HG03575 (cell line): ENCODE data around the gene MVK.

Experiments used
- ATAC-seq: cut with Tn5 transposase; IDR thresholded peaks from one replicate; pipeline ENCODE4 v1.9.1; 2021; ENCODE audit not compliant: unreplicated experiment, insufficient number of reproducible peaks, low FRiP score; ENCODE audit errors: extremely low read depth

Gene MVK

DNA sequence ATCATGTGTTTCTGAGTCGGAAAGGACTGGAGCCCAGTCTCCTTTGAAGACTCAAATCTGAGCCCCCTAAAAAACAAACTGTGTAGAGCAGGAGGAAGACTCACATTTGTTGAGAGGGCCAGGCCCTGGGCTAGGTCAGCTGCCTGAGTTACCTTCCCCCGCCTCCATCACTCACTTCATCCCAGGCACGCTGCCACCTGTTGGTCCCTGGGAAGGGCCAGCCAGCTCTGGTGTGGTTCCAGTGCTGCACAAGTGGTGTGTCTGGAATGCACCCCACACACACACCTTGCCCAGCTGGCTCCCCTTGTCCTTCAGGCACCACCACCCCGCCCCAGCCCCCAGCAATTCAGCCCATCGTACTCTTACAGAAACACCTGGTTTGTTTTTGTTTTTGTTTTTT lies 9.0 kb downstream of the MVK start:
- no peak for ATAC-seq

DNA sequence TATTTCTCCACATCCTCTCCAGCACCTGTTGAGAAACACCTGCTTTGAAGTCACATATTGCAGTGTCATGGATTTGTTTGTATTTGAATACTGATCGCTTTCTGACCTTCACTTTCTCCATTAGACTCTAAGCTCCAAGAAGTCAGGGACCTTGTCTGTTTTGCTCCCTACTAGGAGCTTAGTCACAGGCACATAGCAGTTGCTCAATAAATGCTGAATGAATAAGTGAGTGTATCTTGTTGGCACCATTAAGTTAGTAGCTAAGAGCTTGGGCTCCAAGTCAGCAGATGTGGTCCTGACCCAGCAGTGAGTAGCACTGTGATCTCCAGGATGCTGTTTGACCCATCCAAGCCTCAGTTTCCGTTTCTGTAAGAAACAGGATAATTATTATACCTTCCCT lies 10.1 kb downstream of the MVK start:
- ATAC-seq, result no peak

DNA sequence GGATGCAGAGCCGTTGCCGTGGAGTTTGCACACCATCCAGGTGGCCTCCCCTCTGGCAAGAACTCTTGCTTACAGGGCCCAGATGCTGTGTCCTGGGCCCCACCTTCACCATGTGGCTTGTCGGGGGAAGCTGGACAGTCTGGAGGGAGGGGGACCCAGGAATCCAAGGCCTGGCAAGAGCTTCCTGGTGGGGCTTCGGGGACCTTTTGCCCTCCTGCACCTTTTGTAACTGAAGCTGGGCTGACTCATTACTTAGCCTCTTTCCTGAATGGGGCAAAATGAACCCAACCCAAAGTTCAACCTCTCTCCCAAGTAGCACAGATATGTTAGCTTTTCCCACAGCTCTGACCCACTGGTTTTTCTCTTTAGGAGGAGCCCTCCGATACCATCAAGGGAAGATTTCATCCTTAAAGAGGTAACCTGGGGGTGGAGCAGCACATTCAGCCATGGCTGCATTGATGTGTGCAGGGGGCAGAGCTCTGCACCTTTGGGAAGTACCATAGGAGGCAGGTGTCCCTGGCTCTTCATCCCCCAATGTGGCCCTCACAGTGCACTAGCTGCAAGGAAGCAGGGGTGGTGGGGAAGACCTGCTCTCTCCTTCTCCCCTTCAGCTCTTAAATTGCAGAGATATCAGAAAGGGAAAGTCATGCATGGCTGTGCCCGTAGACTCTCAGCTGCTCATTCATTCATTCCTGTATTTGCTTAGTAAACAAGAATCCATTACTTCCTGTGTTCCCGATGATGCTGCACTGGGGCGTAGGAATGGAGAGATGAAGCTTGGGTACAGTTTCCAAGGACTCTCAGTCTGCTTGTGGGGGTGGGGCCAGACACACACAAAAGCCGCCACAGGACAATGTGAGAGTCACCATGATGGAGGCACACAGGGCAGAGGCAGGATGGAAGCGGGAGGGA lies 13.0 kb downstream of the MVK start:
- no peak for ATAC-seq

DNA sequence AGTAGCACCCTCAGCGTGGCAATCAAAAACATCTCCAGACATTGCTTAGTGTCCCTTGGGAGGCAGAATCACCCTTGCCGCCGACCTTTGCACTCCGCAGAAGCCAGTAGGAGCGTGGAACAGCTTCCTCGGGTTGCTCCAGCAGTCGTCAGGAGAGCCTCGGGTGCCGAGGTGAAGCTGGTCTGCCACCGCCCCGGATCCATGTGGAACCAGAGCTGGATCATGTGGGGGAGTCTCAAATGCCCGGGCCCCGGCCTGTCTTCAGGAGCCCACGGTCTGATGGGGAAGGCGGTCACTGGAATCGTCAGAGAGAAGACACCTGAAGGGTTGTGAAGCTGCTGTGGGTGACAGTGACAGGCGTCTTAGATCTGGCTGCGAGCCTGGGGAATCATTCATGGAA lies 14.3 kb downstream of the MVK start:
- no peak for ATAC-seq

DNA sequence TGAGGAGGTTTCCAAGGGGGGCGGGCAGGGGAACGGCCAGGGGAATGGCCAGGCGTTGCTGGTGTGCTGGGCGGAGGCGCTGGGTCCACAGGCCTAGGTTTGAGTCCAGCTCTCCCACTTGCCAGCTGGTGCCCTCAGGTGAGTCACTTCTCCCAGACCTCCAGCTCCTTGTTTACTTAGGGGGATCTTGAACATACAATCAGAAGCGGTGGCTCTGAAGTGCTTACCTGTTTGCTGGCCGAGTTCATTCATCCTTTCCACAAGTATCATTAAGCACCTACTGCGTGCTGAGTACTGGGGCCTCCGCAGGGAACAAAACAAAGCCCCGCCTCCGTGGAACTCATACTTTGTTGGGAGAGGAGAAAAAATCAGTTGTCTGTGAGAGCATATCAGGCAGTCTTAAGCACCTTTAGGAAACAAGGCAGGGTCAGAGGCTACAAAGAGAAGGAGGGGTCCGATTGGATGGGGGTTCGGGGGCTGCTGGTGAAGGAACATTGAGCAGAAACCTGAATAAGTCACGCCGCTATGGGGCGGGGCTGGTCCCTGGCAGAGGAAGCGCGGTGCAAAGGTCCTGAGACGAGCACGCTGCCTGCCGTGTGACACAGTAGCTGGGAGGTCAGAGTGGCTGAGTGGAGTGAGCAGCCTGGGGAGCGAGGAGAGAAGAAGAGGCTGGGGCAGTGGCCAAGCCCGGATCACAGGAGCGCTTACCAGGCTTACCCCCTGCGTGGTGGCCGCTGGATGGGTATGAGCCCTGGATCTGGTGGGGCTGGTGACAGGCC lies 15.1 kb downstream of the MVK start:
- no peak for ATAC-seq

DNA sequence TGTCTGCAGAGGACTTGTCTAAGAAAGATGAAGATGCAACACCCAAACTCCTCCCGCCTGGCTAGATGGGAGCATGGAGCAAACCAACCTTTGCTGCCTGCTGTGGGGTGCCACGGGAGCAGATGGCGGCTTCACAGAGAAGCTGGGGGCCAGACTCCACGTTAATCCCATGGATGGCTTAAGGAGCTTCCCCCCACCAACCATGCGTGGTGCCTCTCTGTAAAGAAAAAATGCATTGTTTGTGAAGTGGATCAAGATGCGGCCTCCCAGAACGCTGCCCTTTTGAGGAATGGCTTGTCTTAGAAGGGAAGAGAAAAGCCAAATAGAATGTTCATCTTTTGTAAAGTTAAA lies 15.6 kb downstream of the MVK start:
- ATAC-seq, result no peak

DNA sequence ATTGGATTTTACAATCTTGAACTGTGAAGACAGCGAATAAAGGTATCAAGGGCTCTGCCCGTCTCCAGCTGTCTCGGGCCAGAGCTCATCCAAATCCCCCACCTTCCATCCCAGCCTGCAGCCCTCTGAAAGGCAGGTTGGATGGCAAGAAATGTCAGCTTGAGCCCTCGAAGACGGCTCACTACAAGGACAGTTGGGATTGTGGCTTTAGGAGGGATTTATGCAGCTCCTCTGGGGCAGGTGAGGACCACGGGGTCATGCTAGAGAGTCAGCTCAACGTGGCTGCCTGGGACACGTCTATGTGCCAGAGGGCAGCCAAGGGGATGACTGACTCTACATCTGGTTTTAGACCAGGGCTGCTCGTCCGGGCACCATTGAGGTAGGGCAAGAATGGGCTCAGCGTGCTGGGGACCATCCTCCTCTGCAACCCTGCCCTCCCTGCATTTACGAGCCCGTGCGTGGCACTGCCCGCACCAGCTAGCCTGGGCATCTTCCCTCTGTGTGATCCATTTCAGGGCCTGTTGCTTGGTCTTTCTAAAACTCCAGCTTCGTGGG lies 16.2 kb downstream of the MVK start:
- no peak for ATAC-seq

DNA sequence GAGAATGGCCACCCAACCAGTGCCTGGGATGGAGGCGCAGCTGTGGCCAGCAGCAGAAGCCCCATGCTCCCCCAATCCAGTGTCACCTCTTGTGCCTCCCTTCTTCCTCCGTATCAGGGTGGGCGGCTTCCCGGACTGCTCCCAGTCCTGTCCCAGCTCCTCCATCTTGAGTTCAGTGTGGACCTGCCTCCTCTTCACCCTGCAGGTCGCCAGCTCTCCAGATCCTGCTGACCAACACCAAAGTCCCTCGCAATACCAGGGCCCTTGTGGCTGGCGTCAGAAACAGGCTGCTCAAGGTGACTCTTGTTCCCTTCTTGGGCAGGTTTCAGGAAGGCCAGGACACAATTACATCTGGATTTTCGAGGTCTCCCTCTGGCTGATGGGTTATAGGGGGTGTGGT lies 17.0 kb downstream of the MVK start:
- no peak for ATAC-seq

DNA sequence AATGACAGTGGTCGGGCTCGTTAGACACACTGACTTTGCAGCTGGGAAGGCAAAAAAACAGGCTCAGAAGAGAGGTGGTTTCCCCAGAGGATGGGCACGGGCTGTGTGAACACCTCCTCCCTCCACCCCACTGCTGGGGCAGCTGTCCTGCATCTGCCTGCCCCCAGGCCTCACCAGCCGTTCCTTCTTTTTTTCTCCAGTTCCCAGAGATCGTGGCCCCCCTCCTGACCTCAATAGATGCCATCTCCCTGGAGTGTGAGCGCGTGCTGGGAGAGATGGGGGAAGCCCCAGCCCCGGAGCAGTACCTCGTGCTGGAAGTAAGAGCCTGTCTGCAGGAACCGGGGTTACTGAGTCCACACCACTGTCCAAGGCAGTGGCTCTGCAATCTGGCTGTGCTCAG lies 17.4 kb downstream of the MVK start:
- ATAC-seq, result no peak

DNA sequence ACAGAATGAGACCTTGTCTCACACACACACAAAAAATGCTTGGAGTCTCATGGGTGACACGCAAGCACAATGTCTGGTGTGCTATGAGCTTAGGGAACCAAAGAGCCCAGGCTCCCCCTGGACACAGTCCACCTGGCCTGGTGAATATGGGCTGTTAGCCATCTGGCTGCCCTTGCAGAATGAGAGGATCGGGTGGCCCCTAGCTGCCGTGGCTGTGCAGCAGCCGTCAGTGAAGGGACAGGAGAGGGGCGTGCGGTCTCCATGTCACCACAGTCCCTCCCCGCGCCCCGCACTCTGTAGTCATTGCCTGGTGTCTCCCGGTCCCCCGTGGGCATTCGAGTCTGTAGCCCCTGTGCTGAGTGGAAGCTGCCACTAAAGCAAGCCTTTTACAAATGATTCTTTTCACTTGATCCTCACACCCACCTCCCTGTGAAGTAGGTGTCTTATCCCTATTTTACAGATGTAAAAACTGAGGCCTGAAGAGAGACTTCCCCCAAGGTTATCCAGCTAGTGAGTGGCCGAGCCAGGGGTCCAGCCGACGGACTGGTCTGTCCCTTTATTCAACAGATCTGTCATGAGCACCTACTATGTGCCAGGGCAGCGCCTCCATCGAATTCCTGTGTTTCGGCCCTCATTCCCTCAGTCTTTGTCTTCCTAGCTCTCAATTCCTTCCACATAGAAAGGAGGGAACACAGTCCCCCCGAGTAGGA lies 18.8 kb downstream of the MVK start:
- no peak for ATAC-seq

DNA sequence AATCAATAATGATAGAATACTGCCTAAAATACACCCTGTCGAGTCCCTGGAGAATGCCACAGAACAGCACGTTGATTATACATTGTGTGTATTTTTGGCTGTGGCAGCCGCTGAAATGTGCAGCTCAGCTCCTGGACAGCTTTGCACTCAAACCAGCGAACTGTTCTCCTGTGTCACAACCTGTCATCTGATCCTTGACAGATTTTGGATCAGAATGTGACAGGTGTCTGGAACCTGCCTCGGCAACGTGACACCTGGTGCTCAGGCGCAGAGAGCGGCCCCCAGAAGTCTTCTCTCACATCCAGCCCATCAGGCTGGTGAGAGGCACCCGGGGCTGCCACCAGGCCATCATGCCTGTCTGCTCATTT lies 19.3 kb downstream of the MVK start:
- no peak for ATAC-seq

DNA sequence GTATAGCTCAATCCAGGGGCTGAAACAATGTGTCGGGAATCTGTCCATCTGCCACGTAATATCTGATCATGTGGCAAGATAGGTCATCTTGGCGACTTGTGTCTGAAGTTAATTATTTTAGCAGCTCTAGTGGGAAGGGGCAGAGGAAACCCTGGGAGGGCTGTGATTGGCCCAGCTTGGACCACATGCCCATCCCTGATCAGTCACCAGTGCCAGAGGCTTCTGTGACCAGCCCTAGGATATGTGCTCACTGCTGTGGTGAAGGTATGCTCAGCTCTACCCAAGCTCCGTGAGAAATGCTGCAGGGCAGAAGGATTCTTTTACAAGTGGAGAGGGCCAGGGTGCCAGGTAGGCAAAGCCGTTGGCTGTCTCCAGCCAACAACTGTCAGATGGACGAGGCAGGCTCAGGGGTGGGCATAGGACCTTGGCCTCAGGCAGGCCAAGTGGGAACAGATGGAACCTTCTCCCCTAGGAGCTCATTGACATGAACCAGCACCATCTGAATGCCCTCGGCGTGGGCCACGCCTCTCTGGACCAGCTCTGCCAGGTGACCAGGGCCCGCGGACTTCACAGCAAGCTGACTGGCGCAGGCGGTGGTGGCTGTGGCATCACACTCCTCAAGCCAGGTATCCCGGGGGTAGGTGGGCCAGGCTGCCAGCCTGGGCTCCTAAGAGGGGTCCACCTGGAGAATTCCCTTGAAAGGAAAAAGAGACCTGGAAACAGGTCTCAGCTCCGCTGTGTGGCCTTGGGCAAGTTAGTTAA lies 21.1 kb downstream of the MVK start:
- ATAC-seq, result no peak

DNA sequence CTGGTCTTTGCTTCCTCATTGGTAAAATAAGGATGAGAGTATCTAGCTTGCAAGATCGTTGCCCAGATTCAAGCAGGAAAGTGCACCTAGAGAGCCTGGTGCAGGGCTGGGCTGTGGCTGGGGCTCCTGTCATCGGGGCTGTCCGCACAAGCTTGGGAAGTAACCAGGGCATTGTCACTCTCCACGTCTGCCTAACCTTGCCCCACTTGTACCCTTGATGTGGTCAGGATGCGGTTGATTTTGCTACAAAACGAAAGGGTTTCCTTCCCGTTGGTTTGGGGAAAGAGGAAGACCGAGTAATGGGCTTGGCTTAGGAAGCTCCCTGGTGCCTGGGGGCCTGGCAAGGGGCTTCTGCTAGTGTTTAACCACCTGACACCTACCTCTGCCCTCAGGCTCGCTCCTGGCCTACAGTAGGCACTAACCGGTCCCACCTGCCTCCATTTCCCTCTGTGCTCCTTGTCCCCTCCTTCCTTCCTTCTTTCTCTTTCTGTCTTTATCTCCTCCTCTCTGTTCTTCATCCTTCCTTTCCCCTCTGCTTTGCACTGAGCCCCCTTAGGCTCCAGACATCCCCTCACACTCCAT lies 21.8 kb downstream of the MVK start:
- no peak for ATAC-seq

DNA sequence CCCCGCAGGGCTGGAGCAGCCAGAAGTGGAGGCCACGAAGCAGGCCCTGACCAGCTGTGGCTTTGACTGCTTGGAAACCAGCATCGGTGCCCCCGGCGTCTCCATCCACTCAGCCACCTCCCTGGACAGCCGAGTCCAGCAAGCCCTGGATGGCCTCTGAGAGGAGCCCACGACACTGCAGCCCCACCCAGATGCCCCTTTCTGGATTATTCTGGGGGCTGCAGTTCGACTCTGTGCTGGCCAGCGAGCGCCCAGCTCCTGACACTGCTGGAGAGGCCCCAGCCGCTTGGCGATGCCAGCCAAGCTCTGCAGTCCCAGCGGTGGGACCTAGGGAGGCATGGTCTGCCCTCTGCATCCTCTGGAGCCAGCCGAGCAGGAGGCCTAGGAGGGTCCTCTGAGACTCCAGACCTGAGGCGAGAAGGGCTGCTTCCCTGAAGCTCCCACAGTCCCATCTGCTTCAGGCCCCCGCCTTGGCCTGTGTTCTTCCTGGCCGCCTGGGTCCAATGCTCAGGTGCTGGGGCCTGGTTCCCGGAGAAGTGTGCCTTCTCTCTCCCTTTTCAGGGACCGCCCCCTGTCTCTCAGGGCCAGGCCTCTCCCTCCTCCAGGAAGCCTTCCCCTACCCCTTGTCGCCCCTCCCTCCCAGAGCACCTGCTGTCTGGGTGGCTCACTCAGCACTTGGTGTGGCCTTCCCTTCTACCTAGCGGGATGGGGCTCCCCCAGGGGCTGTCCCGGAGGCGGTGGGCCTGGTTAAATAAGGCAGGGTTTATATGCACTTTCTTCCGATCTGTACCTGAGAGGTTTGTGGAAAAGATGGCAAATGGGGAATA lies 23.0 kb downstream of the MVK start:
- ATAC-seq, result no peak

DNA sequence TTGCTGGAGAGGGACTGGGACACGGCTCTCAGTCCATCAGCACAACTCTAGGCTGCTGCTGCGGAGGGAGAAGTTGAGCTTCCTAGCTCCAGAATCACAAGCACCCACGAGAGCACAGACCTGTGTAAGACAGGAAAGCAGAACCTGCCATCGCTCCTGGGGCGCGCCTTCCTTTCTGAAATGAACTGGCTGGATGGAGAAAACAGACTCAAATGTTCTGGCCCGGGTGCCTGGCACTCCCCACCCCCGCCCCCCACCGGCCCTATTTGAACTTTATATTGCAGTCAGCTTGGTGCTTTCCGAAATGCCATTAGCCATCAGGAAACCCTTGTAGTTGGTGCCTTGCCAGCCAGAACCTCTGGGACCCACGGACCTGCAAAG lies 23.8 kb downstream of the MVK start:
- no peak for ATAC-seq

DNA sequence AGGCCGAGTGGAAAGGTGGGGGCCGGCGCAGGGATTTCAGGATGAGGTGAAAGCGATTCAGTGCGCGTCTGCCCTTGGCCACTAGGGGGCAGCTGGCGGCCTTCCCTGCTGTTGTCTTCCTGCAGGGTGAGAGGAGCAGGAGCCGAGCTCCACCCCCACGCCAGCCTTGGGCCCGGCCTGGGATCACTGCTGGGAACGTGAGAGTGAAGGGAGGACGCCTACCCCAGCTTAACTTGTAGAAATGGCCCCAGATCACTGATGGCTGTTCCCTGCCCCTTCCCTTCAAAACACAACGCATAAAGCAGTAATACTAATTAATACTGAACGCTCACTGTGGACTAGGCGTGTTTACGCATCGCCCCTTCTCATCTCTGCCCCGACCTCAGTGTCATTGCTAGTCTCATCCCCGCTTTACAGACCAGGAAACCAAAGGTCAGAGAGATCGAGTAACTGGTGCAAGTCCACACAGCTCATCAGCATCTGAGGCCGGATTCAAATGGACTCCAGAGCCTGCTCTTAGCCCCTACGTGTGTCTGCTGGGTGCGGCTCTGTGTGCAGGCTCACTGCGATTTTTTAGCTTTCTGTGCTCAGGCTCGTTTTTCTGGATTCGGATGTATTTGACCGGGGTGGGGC lies 24.3 kb downstream of the MVK start:
- ATAC-seq, result no peak

DNA sequence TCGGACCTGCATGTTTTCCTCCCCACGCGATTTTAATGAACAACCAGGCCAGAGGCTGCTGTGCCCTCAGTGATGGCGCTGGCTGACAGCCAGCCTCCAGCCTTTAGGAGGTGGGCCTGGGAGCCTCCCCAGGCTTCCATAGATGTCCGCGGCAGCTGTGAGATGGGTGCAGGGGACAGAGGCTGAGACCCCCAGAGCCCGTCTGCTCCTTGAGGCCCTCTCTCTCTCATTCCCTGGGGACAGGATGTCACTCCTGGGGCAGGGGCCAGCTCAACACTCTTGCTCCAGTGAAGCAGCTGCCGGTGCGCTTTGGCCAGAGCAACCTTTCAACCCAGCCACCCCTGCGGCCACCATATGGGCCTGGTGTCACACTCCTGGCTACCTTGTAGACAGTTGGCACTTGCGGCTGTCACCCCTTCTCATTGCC lies 24.8 kb downstream of the MVK start:
- ATAC-seq, result no peak
